ENCODE measurements around the gene PARL.

GRCh38 chr3:183815951-183816475 lies 68.7 kb downstream of the PARL start:
- TF ChIP-seq EZH2 (IDR thresholded peaks at IDR 0.05) (no peak), FOXP2 (optimal IDR thresholded peaks at IDR 0.05; ENCODE audit: control extremely low read depth, extremely low read length, insufficient read depth) (no peak), POLR2AphosphoS5 (IDR thresholded peaks at IDR 0.05; ENCODE audit: borderline replicate concordance, low read depth, low read length) (no peak)
